ENCODE data around the gene ERVK3-1. TPM values are rescaled to one million over a fixed set of nuclear protein-coding genes. Genes with fewer than 3 reads are reported as not detected.

The ERVK3-1 gene
- total and polyA plus RNA-seq, 2 of the 13 experiments (the other 11 are each of a cell fraction or from before 2014, with no cell fraction given) = 28.5 to 38.7 TPM

- TF ChIP-seq SRSF1 (optimal IDR thresholded peaks at IDR 0.05; ENCODE audit: low read depth, low read length) (no peak), HDAC6 (IDR thresholded peaks at IDR 0.05; ENCODE audit: low read depth, low read length) (no peak), ZNF143 (CRISPR knock-in tag; IDR thresholded peaks at IDR 0.05) (no peak), ZNF10 (CRISPR knock-in tag; IDR thresholded peaks at IDR 0.05; ENCODE audit: borderline replicate concordance, low read depth) (no peak), ZNF263 (CRISPR knock-in tag; IDR thresholded peaks at IDR 0.05) (no peak), EP300 (IDR thresholded peaks at IDR 0.05; ENCODE audit: low read depth in 2 of 2, low read length in 2 of 2) (no peak), EP300 (CRISPR knock-in tag; IDR thresholded peaks at IDR 0.05; ENCODE audit: borderline replicate concordance) (no peak), ZNF224 (CRISPR knock-in tag; IDR thresholded peaks at IDR 0.05) (no peak), HMGXB3 (CRISPR knock-in tag; IDR thresholded peaks at IDR 0.05; ENCODE audit: borderline replicate concordance) (no peak), EEA1 (CRISPR knock-in tag; IDR thresholded peaks at IDR 0.05; ENCODE audit: borderline replicate concordance) (no peak), GTF3A (CRISPR knock-in tag; conservative IDR thresholded peaks at IDR 0.05) (no peak), TOE1 (CRISPR knock-in tag; IDR thresholded peaks at IDR 0.05) (no peak), KLF15 (CRISPR knock-in tag; IDR thresholded peaks at IDR 0.05; ENCODE audit: borderline replicate concordance) (no peak), ZNF792 (CRISPR knock-in tag; IDR thresholded peaks at IDR 0.05) (no peak), ZMYM2 (CRISPR knock-in tag; IDR thresholded peaks at IDR 0.05) (no peak), NR2F6 (IDR thresholded peaks at IDR 0.05) (no peak), NR2F6 (CRISPR knock-in tag; IDR thresholded peaks at IDR 0.05) (no peak), REL (CRISPR knock-in tag; conservative IDR thresholded peaks at IDR 0.05) (no peak), ZBTB42 (CRISPR knock-in tag; IDR thresholded peaks at IDR 0.05) (no peak)
- TF ChIP-seq, protein P1, sequence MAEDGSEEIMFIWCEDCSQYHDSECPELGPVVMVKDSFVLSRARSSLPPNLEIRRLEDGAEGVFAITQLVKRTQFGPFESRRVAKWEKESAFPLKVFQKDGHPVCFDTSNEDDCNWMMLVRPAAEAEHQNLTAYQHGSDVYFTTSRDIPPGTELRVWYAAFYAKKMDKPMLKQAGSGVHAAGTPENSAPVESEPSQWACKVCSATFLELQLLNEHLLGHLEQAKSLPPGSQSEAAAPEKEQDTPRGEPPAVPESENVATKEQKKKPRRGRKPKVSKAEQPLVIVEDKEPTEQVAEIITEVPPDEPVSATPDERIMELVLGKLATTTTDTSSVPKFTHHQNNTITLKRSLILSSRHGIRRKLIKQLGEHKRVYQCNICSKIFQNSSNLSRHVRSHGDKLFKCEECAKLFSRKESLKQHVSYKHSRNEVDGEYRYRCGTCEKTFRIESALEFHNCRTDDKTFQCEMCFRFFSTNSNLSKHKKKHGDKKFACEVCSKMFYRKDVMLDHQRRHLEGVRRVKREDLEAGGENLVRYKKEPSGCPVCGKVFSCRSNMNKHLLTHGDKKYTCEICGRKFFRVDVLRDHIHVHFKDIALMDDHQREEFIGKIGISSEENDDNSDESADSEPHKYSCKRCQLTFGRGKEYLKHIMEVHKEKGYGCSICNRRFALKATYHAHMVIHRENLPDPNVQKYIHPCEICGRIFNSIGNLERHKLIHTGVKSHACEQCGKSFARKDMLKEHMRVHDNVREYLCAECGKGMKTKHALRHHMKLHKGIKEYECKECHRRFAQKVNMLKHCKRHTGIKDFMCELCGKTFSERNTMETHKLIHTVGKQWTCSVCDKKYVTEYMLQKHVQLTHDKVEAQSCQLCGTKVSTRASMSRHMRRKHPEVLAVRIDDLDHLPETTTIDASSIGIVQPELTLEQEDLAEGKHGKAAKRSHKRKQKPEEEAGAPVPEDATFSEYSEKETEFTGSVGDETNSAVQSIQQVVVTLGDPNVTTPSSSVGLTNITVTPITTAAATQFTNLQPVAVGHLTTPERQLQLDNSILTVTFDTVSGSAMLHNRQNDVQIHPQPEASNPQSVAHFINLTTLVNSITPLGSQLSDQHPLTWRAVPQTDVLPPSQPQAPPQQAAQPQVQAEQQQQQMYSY (CRISPR knock-in tag; IDR thresholded peaks at IDR 0.05) = no peak
- Histone ChIP-seq H3K27ac (ENCODE audit: extremely low read length, insufficient read depth, low read length) (no peak overlapping the region), H3K4me3 (replicated peaks in 1 of 3; ENCODE audit: insufficient read depth in 1 of 3, low read depth in 2 of 3, low read length in 3 of 3) (no peak overlapping the region), H3K27me3 (ENCODE audit: control insufficient read depth in 1 of 2, insufficient read depth in 2 of 2, low read length in 2 of 2) (no peaks in the 10 kb centered on the region), H3K79me2 (ENCODE audit: insufficient read depth, low read length) (peaks cover 8% of the 10 kb centered on the region), H2AFZ (ENCODE audit: low read length) (no peak overlapping the region), H3K9ac (ENCODE audit: insufficient read depth, low read depth, low read length) (no peak overlapping the region), H4K20me1 (ENCODE audit: insufficient read depth, low read length) (no peaks in the 10 kb centered on the region), H3K36me3 (replicated peaks in 1 of 2; ENCODE audit: control insufficient read depth in 1 of 2, insufficient read depth in 2 of 2, low read length in 2 of 2) (peaks cover 13 to 57% of the 10 kb centered on the region in 2 experiments), H3K4me1 (ENCODE audit: insufficient read depth, low read length) (peaks cover 16% of the 10 kb centered on the region), H3K4me2 (ENCODE audit: low read depth, low read length) (no peak overlapping the region), H3K9me3 (ENCODE audit: low read length) (no peaks in the 10 kb centered on the region)
- intact Hi-C loops (cut with micrococcal nuclease; ENCODE audit: unreplicated experiment) (no loop called here), in situ Hi-C loops (cut with HindIII; ENCODE audit: extremely low pct_ligation_motif_present, low pct_unique_long_range_greater_than_20kb) (no loop called here)
- CTCF ChIA-PET (ENCODE audit: low intra/inter-chr PET ratio, low total read pairs) = interaction anchor here (2.4 kb wide), 1 partner anchor 129 kb away, joined by 11 read pairs; the partner anchor contains the start of gene ZNF274
- FAIRE-seq (no peak), DNase-seq (ENCODE audit: low spot score) (no peak), ATAC-seq (no peak)
- BruUV-seq (replicated peaks) = no TSS peak
- POLR2A ChIA-PET = no interaction called here
- 96% methylated on average over 7 of the region's 7 CpGs for WGBS (ENCODE audit: low lambda C conversion rate)
Observed at GRCh38 chr19:58311345-58311865, 6.2 kb downstream of the ERVK3-1 start.
